Esophagus (tissue), 2 donors: Measurements from ENCODE around the gene CCDC192. TPM values are rescaled to one million over a fixed set of nuclear protein-coding genes. Genes with fewer than 3 reads are reported as not detected.
"Not testable (repeated sequence)": the region's sequence is repeated elsewhere in the genome, so short reads cannot be mapped to it uniquely, and the experiment has no call there.

Experiments used
- H3K27ac ChIP-seq, 2 donors: one replicate each; pipeline ENCODE4 v1.5.1; 2013; ENCODE audit warnings: low read depth in 2 of 2, mild to moderate bottlenecking in 2 of 2, inconsistent platforms in 1 of 2, low read length in 1 of 2, moderate library complexity in 1 of 2
- H3K27me3 ChIP-seq, 2 donors: one replicate each; pipeline ENCODE4 v1.6.1; 2013; ENCODE audit warnings: low read length in 2 of 2, control low read depth in 1 of 2, mild to moderate bottlenecking in 1 of 2; ENCODE audit not compliant: insufficient read depth in 2 of 2, control insufficient read depth in 1 of 2
- H3K36me3 ChIP-seq, 2 donors: one replicate each; pipeline ENCODE4 v1.6.1; 2013; ENCODE audit warnings: low read length in 1 of 2; ENCODE audit not compliant: control insufficient read depth in 2 of 2, insufficient read depth in 2 of 2
- H3K4me1 ChIP-seq, 2 donors: one replicate each; pipeline ENCODE4 v1.6.1; 2013; ENCODE audit warnings: low read length in 1 of 2; ENCODE audit not compliant: control insufficient read depth in 2 of 2, insufficient read depth in 2 of 2
- H3K4me3 ChIP-seq, 2 donors: one replicate each; pipeline ENCODE4 v1.5.1; 2013; ENCODE audit warnings: low read length in 2 of 2, mild to moderate bottlenecking in 2 of 2, low read depth in 1 of 2, moderate library complexity in 1 of 2
- H3K9me3 ChIP-seq, 2 donors: one replicate each; pipeline ENCODE4 v1.6.1; 2013; ENCODE audit warnings: mild to moderate bottlenecking in 2 of 2, low read depth in 1 of 2, low read length in 1 of 2, moderate library complexity in 1 of 2; ENCODE audit not compliant: control insufficient read depth in 2 of 2, insufficient read depth in 1 of 2
- WGBS, 2 donors: extraction: QIAGEN DNeasy Blood & Tissue Kit; methylation state at CpG; one replicate each; pipeline ENCODE4 v1.1.7; 2013; 5-methylcytosine and 5-hydroxymethylcytosine counted together
- polyA plus RNA-seq, 2 donors: library from polyadenylated mRNA; stranded (reverse); fragments of 200-250 nt; gene quantifications; one replicate each; pipeline ENCODE4 v1.2.3, GENCODE V29; 2013
- donor health status: healthy with polysubstance abuse.
- donor health status: Bipolar disorder and iron deficiency.

CCDC192 gene
- polyA plus RNA-seq, 2 donors, result not detected

DNA sequence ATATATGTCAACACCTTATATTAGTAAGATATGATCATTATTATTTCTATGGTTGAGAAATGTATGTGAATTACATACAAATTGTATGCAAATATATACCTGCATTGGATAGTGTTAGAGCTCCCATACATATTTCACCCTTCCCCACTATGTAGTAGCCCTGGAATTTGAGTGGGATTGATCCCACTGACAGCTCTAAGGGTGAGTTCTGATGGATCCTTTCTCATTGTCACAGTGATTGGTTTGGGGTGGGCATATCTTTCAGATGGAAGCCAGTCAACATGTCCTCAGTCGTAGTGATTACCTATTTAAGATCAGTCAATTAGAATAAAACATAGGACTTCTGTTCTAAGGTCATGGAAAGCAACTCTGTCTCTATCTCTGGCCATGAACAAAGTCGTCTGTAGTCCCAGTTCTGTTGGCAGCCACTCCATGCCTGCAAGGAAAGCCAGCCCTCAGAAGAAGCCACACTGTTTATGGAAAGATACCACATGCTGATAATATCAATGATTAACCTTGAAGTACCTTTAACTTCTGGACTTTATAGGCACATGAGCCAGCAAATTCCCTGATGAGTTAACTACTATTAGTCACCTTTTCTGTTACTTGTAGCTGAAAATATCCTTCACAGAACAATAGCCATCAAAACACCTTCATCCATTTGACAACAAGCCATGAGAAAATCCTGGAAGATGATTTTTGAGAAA is 5.1 kb upstream of the CCDC192 start:
- Histone ChIP-seq H3K4me1 (no peaks in the 10 kb centered on the region), H3K27ac (no peak overlapping the region), H3K27me3 (no peaks in the 10 kb centered on the region), H3K36me3 (no peaks in the 10 kb centered on the region), H3K4me3 (no peak overlapping the region), H3K9me3 (no peaks in the 10 kb centered on the region)
- 45 to 58% methylated on average over 2 of the region's 2 CpGs for WGBS, 2 donors

DNA sequence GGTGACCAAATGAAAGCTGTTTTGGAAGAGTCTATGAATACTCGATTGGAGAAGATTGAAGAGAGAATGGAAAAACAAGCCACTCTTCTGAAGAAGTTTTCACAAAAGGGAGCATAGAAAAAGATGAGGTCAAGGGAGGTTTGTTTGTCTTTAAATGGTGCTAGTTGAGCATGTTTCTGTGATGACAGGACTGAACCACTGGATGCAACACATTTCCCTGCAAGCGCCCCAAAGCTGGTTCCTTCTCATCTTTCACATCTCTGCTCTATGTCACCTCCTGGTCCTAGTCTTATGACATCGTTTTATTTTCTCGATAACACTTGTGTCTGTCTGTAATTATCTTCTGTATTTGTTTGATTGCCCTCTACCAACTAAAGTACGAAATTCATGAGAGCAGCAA is 3.8 kb upstream of the CCDC192 start:
- WGBS, 2 donors, result 89% methylated on average over 5 of the region's 5 CpGs
- Histone ChIP-seq H3K36me3 (no peaks in the 10 kb centered on the region), H3K4me3 (no peak overlapping the region), H3K27ac (no peak overlapping the region), H3K4me1 (no peaks in the 10 kb centered on the region), H3K9me3 (no peaks in the 10 kb centered on the region), H3K27me3 (no peaks in the 10 kb centered on the region)

DNA sequence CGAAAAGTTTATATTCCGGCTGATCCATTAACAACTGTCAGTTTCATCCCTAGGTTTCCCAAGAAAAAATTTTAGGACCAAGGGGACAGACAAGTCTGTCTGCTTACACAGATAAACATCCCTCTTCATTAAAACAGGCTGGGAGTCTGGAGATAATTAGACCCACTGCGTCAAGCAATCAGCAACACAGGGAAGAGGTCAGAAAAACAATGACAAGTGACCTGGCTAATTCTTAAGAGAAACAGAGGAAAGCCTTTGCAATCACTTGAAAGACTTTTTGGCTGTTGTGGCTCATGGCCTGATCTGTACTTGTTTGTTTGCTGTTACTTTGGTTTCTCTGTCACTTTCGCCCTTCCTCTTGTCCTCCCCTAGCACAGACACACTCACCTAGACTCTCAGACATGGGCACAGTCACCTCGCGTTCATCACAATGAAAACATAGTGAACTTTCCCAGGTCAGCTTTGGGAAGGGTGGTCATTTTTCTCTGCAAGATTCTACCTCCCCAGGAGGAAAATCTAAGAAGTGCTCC is 2.9 kb upstream of the CCDC192 start:
- Histone ChIP-seq H3K4me3 (no peak overlapping the region), H3K4me1 (no peaks in the 10 kb centered on the region), H3K36me3 (no peaks in the 10 kb centered on the region), H3K27ac (no peak overlapping the region), H3K9me3 (no peaks in the 10 kb centered on the region), H3K27me3 (no peaks in the 10 kb centered on the region)
- WGBS, 2 donors, result 82 to 88% methylated on average over 6 of the region's 6 CpGs

DNA sequence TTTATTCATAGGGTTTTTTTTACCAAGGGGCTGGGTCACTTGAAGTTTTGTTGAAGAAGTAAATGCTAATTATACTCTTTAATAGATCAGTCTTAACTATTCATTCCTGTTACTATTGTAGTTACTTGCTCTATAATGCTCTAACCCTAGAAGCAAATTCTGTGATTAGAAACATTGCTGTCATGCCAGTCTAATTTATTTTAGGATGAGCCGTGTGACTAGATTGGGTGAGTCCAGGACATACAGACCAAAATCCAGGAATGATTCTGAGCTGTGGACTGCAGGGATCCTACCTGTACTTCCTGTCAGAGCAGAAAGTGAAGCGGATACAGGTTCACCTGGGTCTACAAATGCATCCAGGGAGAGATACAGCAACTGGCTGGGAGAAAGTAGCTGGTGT is 757 bp upstream of the CCDC192 start:
- WGBS, 2 donors, result 91 to 92% methylated on average over 2 of the region's 2 CpGs
- Histone ChIP-seq H3K27me3 (no peaks in the 10 kb centered on the region), H3K9me3 (no peaks in the 10 kb centered on the region), H3K4me1 (no peaks in the 10 kb centered on the region), H3K36me3 (no peaks in the 10 kb centered on the region), H3K4me3 (no peak overlapping the region), H3K27ac (no peak overlapping the region)

DNA sequence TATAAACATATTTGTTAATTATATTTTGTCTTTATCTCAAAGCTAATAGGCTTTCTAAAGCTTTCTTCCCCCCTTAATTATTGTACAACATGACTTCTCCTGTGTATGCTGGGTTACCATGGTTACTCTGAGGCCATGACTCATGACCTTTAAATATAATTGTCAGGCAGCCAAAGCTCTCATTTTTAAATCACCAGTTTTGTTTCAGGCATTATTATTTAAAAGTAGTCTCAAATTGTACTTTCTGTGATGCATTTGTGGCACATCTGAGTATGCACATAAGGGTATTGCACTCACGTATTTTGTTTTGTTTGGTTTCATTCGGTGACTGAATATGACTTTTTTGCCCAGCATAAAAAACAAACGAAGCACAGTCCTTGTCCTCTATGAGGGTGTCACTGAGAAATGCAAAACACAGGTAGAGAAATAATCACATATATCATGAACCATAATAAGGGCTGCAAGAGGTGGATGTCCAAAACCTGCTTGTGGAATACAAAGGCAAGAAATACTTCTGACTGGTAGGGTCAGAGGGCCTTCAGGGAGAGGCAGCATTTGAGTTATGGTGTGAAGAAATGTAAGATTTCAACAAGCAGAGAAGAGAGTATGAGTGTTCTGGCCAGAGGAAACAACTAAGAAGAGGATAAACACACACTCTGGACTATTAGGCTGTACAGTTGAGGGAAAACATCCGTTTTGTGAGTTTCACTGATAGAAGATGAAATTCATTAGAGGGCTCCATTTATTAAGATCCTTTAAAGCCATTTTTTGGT is 2.1 kb downstream of the CCDC192 start:
- H3K4me1 ChIP-seq, result no peaks in the 10 kb centered on the region
- H3K36me3 ChIP-seq, result no peaks in the 10 kb centered on the region
- H3K27me3 ChIP-seq, result no peaks in the 10 kb centered on the region
- no peak overlapping the region for H3K4me3 ChIP-seq
- 42 to 50% methylated on average over 4 of the region's 4 CpGs for WGBS, 2 donors
- H3K27ac ChIP-seq, result no peak overlapping the region
- H3K9me3 ChIP-seq, result no peaks in the 10 kb centered on the region

DNA sequence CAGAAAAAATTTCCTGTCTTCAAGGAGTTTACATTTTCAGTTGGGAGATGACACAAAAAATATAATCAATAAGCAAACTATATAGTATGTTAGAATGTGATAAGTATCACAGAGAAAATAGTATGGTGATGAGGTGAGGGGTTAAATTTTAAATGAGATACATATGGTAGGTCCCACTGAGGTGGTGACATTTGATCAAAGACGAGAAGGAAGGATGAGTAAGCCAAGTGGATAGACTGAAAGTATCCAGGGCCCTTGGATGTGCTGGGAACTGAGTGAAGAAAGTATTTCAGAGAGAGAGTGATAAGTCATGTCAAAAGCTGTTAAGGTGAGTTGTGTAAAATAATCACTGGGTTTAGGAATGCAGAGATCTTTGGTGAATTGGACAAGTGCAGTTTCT is 3.5 kb downstream of the CCDC192 start:
- Histone ChIP-seq H3K4me3 (no peak overlapping the region), H3K36me3 (no peaks in the 10 kb centered on the region), H3K9me3 (no peaks in the 10 kb centered on the region), H3K4me1 (no peaks in the 10 kb centered on the region), H3K27ac (no peak overlapping the region), H3K27me3 (no peaks in the 10 kb centered on the region)
- 69 to 74% methylated on average over 1 of the region's 1 CpG for WGBS, 2 donors

DNA sequence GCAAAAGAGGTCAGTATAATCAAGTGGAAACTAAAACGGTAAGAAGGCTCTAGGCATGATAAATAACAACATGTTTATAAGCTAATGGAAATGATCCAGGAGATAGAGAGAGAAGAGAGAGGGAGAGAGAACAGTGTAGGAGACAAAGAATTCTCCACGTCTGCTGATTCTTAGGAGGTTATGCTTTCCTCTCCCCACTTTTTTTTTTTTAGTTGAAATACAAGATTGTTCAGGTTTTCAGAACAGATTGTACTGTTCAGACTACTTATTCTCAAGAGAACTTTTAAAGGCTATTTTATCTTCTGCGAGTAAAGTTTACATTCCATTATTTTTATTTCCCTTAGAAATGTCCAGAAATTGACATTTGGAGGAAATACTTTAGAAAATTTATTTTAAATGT is 4.0 kb downstream of the CCDC192 start:
- H3K27ac ChIP-seq, result no peak overlapping the region
- no peaks in the 10 kb centered on the region for H3K9me3 ChIP-seq
- H3K4me3 ChIP-seq, result no peak overlapping the region
- no peaks in the 10 kb centered on the region for H3K27me3 ChIP-seq
- no peaks in the 10 kb centered on the region for H3K36me3 ChIP-seq
- WGBS, 2 donors, result 48 to 61% methylated on average over 3 of the region's 3 CpGs
- no peaks in the 10 kb centered on the region for H3K4me1 ChIP-seq

DNA sequence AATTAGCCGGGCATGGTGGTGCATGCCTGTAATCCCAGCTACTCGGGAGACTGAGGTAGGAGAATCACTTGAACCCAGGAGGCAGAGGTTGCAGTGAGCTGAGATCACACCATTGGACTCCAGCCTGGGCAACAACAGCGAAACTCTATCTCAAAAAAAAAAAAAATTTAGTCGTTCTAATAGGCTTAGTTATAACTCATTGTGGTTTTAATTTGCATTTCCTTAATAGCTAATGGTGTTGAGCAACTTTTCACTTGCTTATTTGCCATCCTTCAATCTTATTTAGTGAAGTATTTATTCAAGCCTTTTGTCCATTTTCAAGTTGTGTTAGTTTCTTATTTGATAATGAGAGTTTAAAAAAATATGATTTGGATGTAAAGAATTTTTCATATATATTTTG is 9.9 kb downstream of the CCDC192 start:
- not testable (repeated sequence) for H3K36me3 ChIP-seq, H3K4me3 ChIP-seq, H3K4me1 ChIP-seq, H3K27me3 ChIP-seq, H3K27ac ChIP-seq, H3K9me3 ChIP-seq
- WGBS, 2 donors, result 62 to 64% methylated on average over 4 of the region's 4 CpGs

DNA sequence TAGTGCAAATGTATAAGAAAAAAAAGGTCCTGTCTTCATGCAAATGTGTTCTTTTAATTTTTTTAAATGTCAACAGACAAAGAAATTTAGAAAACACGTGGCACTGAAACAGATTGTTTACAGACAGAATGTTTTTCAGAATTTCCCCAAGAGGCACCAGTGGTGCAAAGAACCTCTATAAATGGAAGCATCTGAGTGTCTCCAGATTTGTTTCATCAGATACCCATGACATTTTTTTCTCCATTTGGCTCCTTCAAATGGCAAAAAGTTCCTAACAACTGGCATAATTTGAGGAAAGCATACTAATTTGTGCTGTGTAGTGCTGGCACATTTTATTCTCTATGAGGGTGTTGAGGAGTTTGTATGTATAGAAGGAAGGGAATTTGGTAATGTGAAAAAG is 15.0 kb downstream of the CCDC192 start:
- Histone ChIP-seq H3K27ac (no peak overlapping the region), H3K9me3 (peaks cover 0 to 6% of the 10 kb centered on the region in 2 donors), H3K4me3 (no peak overlapping the region), H3K4me1 (no peaks in the 10 kb centered on the region), H3K27me3 (no peaks in the 10 kb centered on the region), H3K36me3 (no peaks in the 10 kb centered on the region)
- 63 to 65% methylated on average over 1 of the region's 1 CpG for WGBS, 2 donors

DNA sequence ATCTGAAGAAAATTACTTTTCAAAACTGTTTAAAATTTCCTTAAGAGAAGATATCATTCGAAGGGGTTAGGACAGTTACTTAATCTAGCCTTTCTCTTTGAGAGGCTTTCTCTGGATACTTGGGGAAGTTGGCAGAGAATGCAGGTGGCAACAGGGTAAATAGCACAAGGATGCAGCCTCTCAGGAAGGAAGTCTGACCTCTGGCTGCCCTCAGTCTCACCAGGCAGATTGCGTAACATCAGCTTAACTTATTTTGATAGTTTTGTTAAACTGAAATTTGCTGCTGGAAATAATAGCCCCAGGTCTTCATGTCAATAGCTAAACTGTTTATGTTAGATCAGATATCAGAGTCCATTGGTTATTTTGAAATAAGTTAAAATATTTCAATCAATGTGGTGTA is 20.4 kb downstream of the CCDC192 start:
- Histone ChIP-seq H3K27ac (no peak overlapping the region), H3K36me3 (no peaks in the 10 kb centered on the region)
- 28 to 36% methylated on average over 2 of the region's 2 CpGs for WGBS, 2 donors

More for the DNA sequence above, 20.4 kb downstream of the CCDC192 start:
- H3K4me3 ChIP-seq, result no peak overlapping the region
- H3K9me3 ChIP-seq, result peaks cover 0 to 6% of the 10 kb centered on the region in 2 donors
- H3K4me1 ChIP-seq, result no peaks in the 10 kb centered on the region
- H3K27me3 ChIP-seq, result no peaks in the 10 kb centered on the region
